H1 (cell line): ENCODE measurements around the gene CCDC136. TPM values are rescaled to one million over a fixed set of nuclear protein-coding genes. Genes with fewer than 3 reads are reported as not detected.

Source experiments
- JUN ChIP-seq: IDR thresholded peaks from 2 replicates; pipeline ENCODE4 v1.6.1; 2011; ENCODE audit warnings: low read depth, mild to moderate bottlenecking, improper control_type of control experiment, low read length
- RBBP5 ChIP-seq: IDR thresholded peaks from 2 replicates; pipeline ENCODE4 v1.7.1; 2012; ENCODE audit warnings: low read depth, mild to moderate bottlenecking, inconsistent platforms, low read length, moderate library complexity, borderline replicate concordance
- SP4 ChIP-seq: IDR thresholded peaks from 2 replicates; pipeline ENCODE4 v1.6.1; 2012; ENCODE audit warnings: low read length, inconsistent platforms
- TBP ChIP-seq: IDR thresholded peaks from 2 replicates; pipeline ENCODE4 v1.6.1; 2011; ENCODE audit warnings: low read depth, low read length, improper control_type of control experiment
- polyA plus RNA-seq, 7 experiments: library from polyadenylated mRNA; depleted of rRNA in 3 of 7; stranded (reverse) in 5 of 7; unstranded in 2 of 7; fragments of >200 nt in 5 of 7; fragments of 200-250 nt in 2 of 7; gene quantifications; 1 replicate in 5 of 7; 2 replicates in 1 of 7; 4 replicates in 1 of 7; pipeline versions ENCODE4 v1.2.1 to v1.2.3, GENCODE V29; 2011 to 2013; ENCODE audit warnings: missing spikeins in 2 of 7, mixed read lengths in 2 of 7
- total RNA-seq: library from RNA; stranded (reverse); fragmentation: NEBNext Ultra II Directional; extraction: Animal tissue kit (Norgen Biotek cat#: 25700); gene quantifications from 2 replicates; pipeline ENCODE4 v1.2.1, GENCODE V29; 2021

CCDC136 gene
- total and polyA plus RNA-seq, 2 of the 8 experiments (the other 6 are each of a cell fraction or from before 2014, with no cell fraction given), result 35.6 to 47.7 TPM

- no peak for TF ChIP-seq SP4
- no peak for TF ChIP-seq JUN
- no peak for TF ChIP-seq RBBP5
- TF ChIP-seq TBP, result no peak
Observed at GRCh38 chr7:128859232-128860157, 67.7 kb downstream of the CCDC136 start (continued).
